Caco-2 (cell line): ENCODE data around the gene FAM89B. TPM values are rescaled to one million over a fixed set of nuclear protein-coding genes. Genes with fewer than 3 reads are reported as not detected.

Experiments used
- BruUV-seq: library from RNA; stranded (reverse); fragments of 400-500 nt; replicated peaks from 2 replicates; lab custom pipeline; 2021; lab: Mats Ljungman, UMichigan
- CTCF ChIA-PET: fragments of 300-600 bp; sonication (Branson Sonifier 250); formaldehyde crosslinking; loops from one replicate; lab custom pipeline; 2022; ENCODE audit warnings: antibody characterized with exemption; lab: Charles Lee
- POLR2A ChIA-PET: fragments of 300-600 bp; sonication (Branson Sonifier 250); formaldehyde crosslinking; loops from one replicate; lab custom pipeline; 2022; ENCODE audit warnings: antibody characterized with exemption; lab: Charles Lee
- DNase-seq, 2 experiments: peaks; one replicate each; pipeline versions ENCODE4 v3.0.0 to v3.0.0-alpha.2; 2020 to 2022
- H3K27me3 ChIP-seq: replicated peaks from 2 replicates; pipeline ENCODE4 v1.6.0; 2011; ENCODE audit warnings: low read length; ENCODE audit not compliant: control insufficient read depth, insufficient read depth
- H3K36me3 ChIP-seq: 2 replicates; pipeline ENCODE4 v1.5.1; 2011; ENCODE audit warnings: low read length; ENCODE audit not compliant: control insufficient read depth, insufficient read depth
- H3K4me1 ChIP-seq: fragments of 250-450 bp; sonication (Bioruptor Pico); 2 replicates; pipeline ENCODE4 v1.5.1; 2020; ENCODE audit warnings: mild to moderate bottlenecking
- H3K4me3 ChIP-seq: 2 replicates; pipeline ENCODE4 v1.5.1; 2011; ENCODE audit warnings: low read depth, mild to moderate bottlenecking, control low read depth, low read length
- H3K9me3 ChIP-seq: fragments of 250-450 bp; sonication (Bioruptor Pico); 2 replicates; pipeline ENCODE4 v1.5.1; 2020; ENCODE audit warnings: mild to moderate bottlenecking, moderate library complexity
- H3K27ac Mint-ChIP-seq: one replicate; pipeline ENCODE4 v1.8.0; 2022; ENCODE audit warnings: mixed read lengths; ENCODE audit not compliant: unreplicated experiment
- H3K27me3 Mint-ChIP-seq: one replicate; pipeline ENCODE4 v1.8.0; 2022; ENCODE audit warnings: mixed read lengths; ENCODE audit not compliant: insufficient read depth, unreplicated experiment
- H3K36me3 Mint-ChIP-seq: one replicate; pipeline ENCODE4 v1.8.0; 2022; ENCODE audit warnings: mild to moderate bottlenecking, mixed read lengths; ENCODE audit not compliant: insufficient read depth, unreplicated experiment
- H3K4me1 Mint-ChIP-seq: one replicate; pipeline ENCODE4 v1.8.0; 2022; ENCODE audit warnings: low read depth, mixed read lengths; ENCODE audit not compliant: unreplicated experiment
- H3K4me3 Mint-ChIP-seq: one replicate; pipeline ENCODE4 v1.8.0; 2022; ENCODE audit warnings: mild to moderate bottlenecking, moderate library complexity, mixed read lengths; ENCODE audit not compliant: unreplicated experiment
- H3K9me3 Mint-ChIP-seq: one replicate; pipeline ENCODE4 v1.8.0; 2022; ENCODE audit warnings: mixed read lengths; ENCODE audit not compliant: unreplicated experiment
- intact Hi-C: fragments of 100-400 bp; cut with micrococcal nuclease; formaldehyde crosslinking; loops from one replicate; pipeline ENCODE4 v1.10.0; 2022; ENCODE audit not compliant: unreplicated experiment
- total RNA-seq: library from RNA; stranded (reverse); gene quantifications from 2 replicates; pipeline ENCODE4 v1.2.3, GENCODE V29; 2022
- TF ChIP-seq, protein P1 (sequence below), 2 experiments: fragments of 200-600 bp in 1 of 2; IDR thresholded peaks; 1 replicate in 1 of 2; 2 replicates in 1 of 2; pipeline versions ENCODE4 v1.5.1 to v1.8.0; 2011 to 2022; ENCODE audit warnings: antibody characterized with exemption in 1 of 2, control low read depth in 1 of 2, inconsistent platforms in 1 of 2, low read depth in 1 of 2, low read length in 1 of 2, mild to moderate bottlenecking in 1 of 2, moderate library complexity in 1 of 2; ENCODE audit not compliant: insufficient read depth in 1 of 2, severe bottlenecking in 1 of 2, unreplicated experiment in 1 of 2

FAM89B gene
- total RNA-seq, 1 experiment from 2014 or later: 26.9 TPM

DNA sequence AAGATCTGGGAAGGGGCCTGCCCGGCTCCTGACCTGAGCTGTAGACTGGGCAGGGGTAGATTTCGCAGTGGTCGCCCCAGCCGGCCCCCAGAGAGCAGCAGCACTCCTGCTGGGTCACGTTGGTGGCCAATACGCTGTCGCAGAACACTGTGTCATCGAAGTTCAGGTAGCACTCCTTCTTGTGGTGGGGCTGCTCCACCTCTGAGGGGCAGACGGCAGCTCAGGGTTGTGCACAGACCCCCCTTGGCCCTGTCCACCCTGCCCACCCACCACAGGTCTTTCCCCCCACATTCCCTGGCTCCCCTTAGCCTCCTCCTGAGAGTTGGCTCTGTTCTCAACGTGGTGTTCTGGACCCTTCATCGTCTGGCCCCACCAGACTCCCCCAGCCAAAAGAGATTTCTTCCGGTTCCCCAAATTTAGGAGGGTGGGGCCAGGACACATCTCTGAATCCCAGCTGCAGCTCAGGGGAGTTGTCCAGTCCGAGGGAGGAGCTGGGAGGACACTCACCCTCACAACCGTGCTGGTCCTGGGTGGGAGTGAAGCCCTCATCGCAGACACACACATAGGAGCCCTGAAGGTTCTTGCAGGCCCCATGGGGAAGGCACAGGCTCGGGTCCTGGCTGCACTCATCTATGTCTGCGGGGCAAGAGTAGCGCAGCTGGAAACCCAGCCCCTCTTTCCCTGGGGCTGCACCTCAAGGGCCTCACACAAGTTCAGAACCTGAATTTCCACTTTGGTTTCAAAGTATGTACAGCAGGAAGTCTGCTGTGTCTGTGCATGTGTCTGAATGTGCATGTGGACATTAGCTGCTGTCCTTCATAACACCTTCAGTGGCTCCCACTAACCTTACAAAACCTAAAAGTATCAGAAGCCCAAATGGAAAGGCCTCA, 31.0 kb upstream of the FAM89B start:
- peaks cover 65% of the 10 kb centered on the region for H3K36me3 Mint-ChIP-seq
- POLR2A ChIA-PET: no interaction called here
- peak overlapping the region; percentile 46 for H3K27ac Mint-ChIP-seq
- Histone ChIP-seq H3K4me3 (no peak overlapping the region), H3K4me1 (peaks cover 21% of the 10 kb centered on the region), H3K27me3 (no peaks in the 10 kb centered on the region), H3K9me3 (no peaks in the 10 kb centered on the region), H3K36me3 (0 out of 2 replicates have a peak, but pooled peaks cover 4% of the 10 kb centered on the region)
- TF ChIP-seq, protein P1, sequence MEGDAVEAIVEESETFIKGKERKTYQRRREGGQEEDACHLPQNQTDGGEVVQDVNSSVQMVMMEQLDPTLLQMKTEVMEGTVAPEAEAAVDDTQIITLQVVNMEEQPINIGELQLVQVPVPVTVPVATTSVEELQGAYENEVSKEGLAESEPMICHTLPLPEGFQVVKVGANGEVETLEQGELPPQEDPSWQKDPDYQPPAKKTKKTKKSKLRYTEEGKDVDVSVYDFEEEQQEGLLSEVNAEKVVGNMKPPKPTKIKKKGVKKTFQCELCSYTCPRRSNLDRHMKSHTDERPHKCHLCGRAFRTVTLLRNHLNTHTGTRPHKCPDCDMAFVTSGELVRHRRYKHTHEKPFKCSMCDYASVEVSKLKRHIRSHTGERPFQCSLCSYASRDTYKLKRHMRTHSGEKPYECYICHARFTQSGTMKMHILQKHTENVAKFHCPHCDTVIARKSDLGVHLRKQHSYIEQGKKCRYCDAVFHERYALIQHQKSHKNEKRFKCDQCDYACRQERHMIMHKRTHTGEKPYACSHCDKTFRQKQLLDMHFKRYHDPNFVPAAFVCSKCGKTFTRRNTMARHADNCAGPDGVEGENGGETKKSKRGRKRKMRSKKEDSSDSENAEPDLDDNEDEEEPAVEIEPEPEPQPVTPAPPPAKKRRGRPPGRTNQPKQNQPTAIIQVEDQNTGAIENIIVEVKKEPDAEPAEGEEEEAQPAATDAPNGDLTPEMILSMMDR (IDR thresholded peaks at IDR 0.05; ENCODE audit: insufficient read depth in 1 of 2, low read depth in 1 of 2, low read length in 1 of 2, severe bottlenecking in 1 of 2, unreplicated experiment in 1 of 2): no peak
- no peaks in the 10 kb centered on the region for H3K27me3 Mint-ChIP-seq
- peak overlapping the region; percentile 63 for H3K4me3 Mint-ChIP-seq
- DNase-seq: peak; percentile 65 to 66
- no peaks in the 10 kb centered on the region for H3K9me3 Mint-ChIP-seq
- intact Hi-C loops: loop anchor here (1.0 to 2.0 kb wide), 2 partner anchors 11 to 29 kb away; partner anchors contain the start of gene ZNRD2
- CTCF ChIA-PET: interaction anchor here (0.5 to 2.7 kb wide), 10 partner anchors 10 to 804 kb away, joined by 3 to 23 read pairs (median 3); partner anchors contain the start of genes FAM89B, SCYL1 and ZNRD2
- no TSS peak for BruUV-seq
- H3K4me1 Mint-ChIP-seq: peaks cover 39% of the 10 kb centered on the region

DNA sequence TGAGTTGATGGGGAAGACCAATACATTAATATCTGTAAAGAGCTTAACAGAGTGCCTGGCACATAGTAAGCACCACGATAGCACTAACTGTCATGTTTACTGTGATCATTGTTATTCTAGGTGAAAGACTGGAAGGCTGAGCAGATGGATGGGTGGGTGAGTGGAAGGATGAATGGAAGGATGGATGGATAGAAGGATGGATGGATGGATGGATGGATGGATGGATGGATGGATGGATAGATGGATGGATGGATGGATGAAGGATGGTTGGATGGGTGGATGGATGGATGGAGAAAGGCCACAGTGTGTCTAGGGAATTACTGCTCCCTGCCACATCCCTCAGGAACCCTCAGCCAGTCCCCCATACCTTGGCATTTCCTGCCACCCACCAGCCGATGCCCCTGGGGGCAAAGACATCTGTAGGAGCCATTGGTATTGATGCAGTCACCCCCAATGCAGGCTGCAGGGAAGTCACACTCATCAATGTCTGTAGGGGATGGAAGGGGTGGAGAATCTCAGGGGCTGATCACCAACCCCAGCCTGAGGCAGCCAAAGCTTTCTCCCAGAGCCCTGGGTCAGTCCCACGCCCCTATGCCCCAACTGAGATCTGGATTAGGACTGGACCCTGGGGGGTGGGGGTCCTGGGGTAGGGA, 29.5 kb upstream of the FAM89B start:
- no peak for DNase-seq
- no peaks in the 10 kb centered on the region for H3K9me3 ChIP-seq
- Mint-ChIP-seq H3K4me1 (peaks cover 39% of the 10 kb centered on the region), H3K4me3 (no peak overlapping the region), H3K9me3 (no peaks in the 10 kb centered on the region), H3K27me3 (no peaks in the 10 kb centered on the region), H3K27ac (no peak overlapping the region), H3K36me3 (peaks cover 55% of the 10 kb centered on the region)
- H3K27me3 ChIP-seq: no peaks in the 10 kb centered on the region
- no TSS peak for BruUV-seq
- H3K36me3 ChIP-seq: 0 out of 2 replicates have a peak, but pooled peaks cover 4% of the 10 kb centered on the region
- H3K4me1 ChIP-seq: peaks cover 21% of the 10 kb centered on the region
- intact Hi-C loops: no loop called here
- TF ChIP-seq, protein P1 (IDR thresholded peaks at IDR 0.05; ENCODE audit: insufficient read depth in 1 of 2, low read depth in 1 of 2, low read length in 1 of 2, severe bottlenecking in 1 of 2, unreplicated experiment in 1 of 2): no peak
- H3K4me3 ChIP-seq: no peak overlapping the region
- POLR2A ChIA-PET: no interaction called here
- CTCF ChIA-PET: interaction anchor here (0.6 kb wide), 1 partner anchor 782 kb away, joined by 3 read pairs; no protein-coding TSS in a partner anchor

DNA sequence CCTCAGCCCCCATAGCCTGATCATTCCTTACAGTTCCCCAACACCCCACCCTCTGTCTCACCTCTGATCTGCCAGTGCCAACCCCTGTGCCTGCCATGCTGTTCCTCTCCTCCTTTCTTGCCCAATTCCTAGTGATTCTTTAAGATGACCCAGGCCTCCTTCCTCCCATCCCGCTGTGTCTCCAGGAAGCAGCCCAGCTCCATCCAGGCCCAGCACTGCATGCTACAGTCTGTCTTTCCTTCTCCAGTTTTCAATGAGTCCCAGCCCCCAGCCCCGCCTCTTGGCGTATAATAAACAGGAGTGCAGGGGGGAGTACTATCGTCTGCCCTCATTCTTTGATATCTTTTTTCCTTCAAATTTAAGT, 26.5 kb upstream of the FAM89B start:
- Mint-ChIP-seq H3K36me3 (peaks cover 39% of the 10 kb centered on the region), H3K27me3 (no peaks in the 10 kb centered on the region)

More for the DNA sequence above, 26.5 kb upstream of the FAM89B start:
- H3K4me3 Mint-ChIP-seq: peak overlapping the region; percentile 67
- no peak overlapping the region for H3K27ac Mint-ChIP-seq
- H3K4me1 Mint-ChIP-seq: peaks cover 41% of the 10 kb centered on the region
- intact Hi-C loops: loop anchor here (1.0 kb wide), 1 partner anchor 24 kb away; the partner anchor contains the start of gene ZNRD2
- H3K9me3 ChIP-seq: no peaks in the 10 kb centered on the region
- no peak for DNase-seq
- H3K4me1 ChIP-seq: peaks cover 24% of the 10 kb centered on the region
- POLR2A ChIA-PET: interaction anchor here (0.6 kb wide), 1 partner anchor 56 kb away, joined by 3 read pairs; no protein-coding TSS in a partner anchor
- no peaks in the 10 kb centered on the region for H3K27me3 ChIP-seq
- H3K9me3 Mint-ChIP-seq: no peaks in the 10 kb centered on the region
- peak overlapping the region; percentile 58 for H3K4me3 ChIP-seq
- CTCF ChIA-PET: no interaction called here
- TF ChIP-seq, protein P1 (IDR thresholded peaks at IDR 0.05; ENCODE audit: insufficient read depth in 1 of 2, low read depth in 1 of 2, low read length in 1 of 2, severe bottlenecking in 1 of 2, unreplicated experiment in 1 of 2): no peak
- H3K36me3 ChIP-seq: 0 out of 2 replicates have a peak, but pooled peaks cover 2% of the 10 kb centered on the region
- BruUV-seq: TSS peak; percentile 55
